Mucosa of descending colon (tissue), 3 donors: ENCODE data around the gene PPP1R1B. TPM values are rescaled to one million over a fixed set of nuclear protein-coding genes. Genes with fewer than 3 reads are reported as not detected.
A peak's percentile ranks its signal among the peaks of the same experiment; 100 is the strongest.

Experiments used
- ATAC-seq: fragments of 200-7000 bp; cut with Tn5 transposase; one replicate; pipeline ENCODE4 v1.9.1; 2020; ENCODE audit warnings: mild to moderate bottlenecking, moderate library complexity
- DNase-seq, 3 donors: peaks; one replicate each; pipeline ENCODE4 v3.0.0-alpha.2; 2020
- H3K36me3 ChIP-seq: fragments of 200-600 bp; one replicate; pipeline ENCODE4 v1.8.0; 2021; ENCODE audit warnings: low read depth, mild to moderate bottlenecking
- H3K4me1 ChIP-seq: fragments of 200-600 bp; one replicate; pipeline ENCODE4 v1.8.0; 2021; ENCODE audit warnings: low read depth, mild to moderate bottlenecking
- H3K4me3 ChIP-seq: fragments of 200-600 bp; one replicate; pipeline ENCODE4 v1.8.0; 2021; ENCODE audit warnings: mild to moderate bottlenecking
- H3K9me3 ChIP-seq: fragments of 200-600 bp; one replicate; pipeline ENCODE4 v1.8.0; 2021; ENCODE audit warnings: mild to moderate bottlenecking
- intact Hi-C, 2 donors: fragments of 100-400 bp; cut with DNase I in 1 of 2; cut with micrococcal nuclease in 1 of 2; formaldehyde crosslinking; loops; one replicate each; pipeline versions ENCODE4 v1.11.0 to v1.11.1; 2022; cut with DNase I, micrococcal nuclease
- total RNA-seq, 3 donors: library from RNA; stranded (reverse); fragmentation: NEBNext Ultra II Directional in 2 of 3; extraction: Animal tissue kit (Norgen Biotek cat#: 25700) in 2 of 3; gene quantifications; one replicate each; pipeline versions ENCODE4 v1.2.1 to v1.2.4, GENCODE V29; 2021 to 2023
- TF ChIP-seq, protein P1 (sequence below): fragments of 200-600 bp; IDR thresholded peaks from one replicate; pipeline ENCODE4 v1.8.0; 2022; ENCODE audit warnings: antibody characterized with exemption, mild to moderate bottlenecking
- donor health status: DM: no; HTN: no; CAD: no; lungs with moderate emphysema.
- donor health status: DM: no; HTN: no; CAD: no.
- donor health status: DM: no; HTN: yes; CAD: no.

PPP1R1B gene
- total RNA-seq, 3 donors from 2014 or later: 108 to 362 (median 356) TPM

DNA sequence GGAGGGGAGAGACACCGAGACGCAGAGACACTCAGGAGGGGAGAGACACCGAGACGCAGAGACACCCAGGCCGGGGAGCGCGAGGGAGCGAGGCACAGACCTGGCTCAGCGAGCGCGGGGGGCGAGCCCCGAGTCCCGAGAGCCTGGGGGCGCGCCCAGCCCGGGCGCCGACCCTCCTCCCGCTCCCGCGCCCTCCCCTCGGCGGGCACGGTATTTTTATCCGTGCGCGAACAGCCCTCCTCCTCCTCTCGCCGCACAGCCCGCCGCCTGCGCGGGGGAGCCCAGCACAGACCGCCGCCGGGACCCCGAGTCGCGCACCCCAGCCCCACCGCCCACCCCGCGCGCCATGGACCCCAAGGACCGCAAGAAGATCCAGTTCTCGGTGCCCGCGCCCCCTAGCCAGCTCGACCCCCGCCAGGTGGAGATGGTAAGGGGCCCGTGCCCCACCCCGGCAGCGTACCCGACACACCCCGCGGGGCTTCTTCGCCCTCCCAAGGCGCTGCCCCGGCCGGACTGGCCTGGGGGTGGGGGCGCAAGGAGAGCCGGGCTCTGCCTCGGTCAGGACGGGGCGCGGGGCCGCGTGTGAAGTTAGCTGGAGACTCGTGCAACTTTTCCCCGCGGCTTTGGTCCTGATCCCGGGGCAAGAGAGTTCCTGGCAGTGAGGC, 427 bp downstream of the PPP1R1B start:
- no peaks in the 10 kb centered on the region for H3K9me3 ChIP-seq
- TF ChIP-seq, protein P1, sequence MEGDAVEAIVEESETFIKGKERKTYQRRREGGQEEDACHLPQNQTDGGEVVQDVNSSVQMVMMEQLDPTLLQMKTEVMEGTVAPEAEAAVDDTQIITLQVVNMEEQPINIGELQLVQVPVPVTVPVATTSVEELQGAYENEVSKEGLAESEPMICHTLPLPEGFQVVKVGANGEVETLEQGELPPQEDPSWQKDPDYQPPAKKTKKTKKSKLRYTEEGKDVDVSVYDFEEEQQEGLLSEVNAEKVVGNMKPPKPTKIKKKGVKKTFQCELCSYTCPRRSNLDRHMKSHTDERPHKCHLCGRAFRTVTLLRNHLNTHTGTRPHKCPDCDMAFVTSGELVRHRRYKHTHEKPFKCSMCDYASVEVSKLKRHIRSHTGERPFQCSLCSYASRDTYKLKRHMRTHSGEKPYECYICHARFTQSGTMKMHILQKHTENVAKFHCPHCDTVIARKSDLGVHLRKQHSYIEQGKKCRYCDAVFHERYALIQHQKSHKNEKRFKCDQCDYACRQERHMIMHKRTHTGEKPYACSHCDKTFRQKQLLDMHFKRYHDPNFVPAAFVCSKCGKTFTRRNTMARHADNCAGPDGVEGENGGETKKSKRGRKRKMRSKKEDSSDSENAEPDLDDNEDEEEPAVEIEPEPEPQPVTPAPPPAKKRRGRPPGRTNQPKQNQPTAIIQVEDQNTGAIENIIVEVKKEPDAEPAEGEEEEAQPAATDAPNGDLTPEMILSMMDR: no peak
- ATAC-seq: no peak
- no peaks in the 10 kb centered on the region for H3K36me3 ChIP-seq
- peak overlapping the region; percentile 47 for H3K4me3 ChIP-seq
- intact Hi-C loops: loop anchor here in 1 of 2 donors (10.0 kb wide), 1 partner anchor 128 kb away; no protein-coding TSS in a partner anchor
- peak in 1 of 3 donors; percentile 57 for DNase-seq
- peaks cover 30% of the 10 kb centered on the region for H3K4me1 ChIP-seq

DNA sequence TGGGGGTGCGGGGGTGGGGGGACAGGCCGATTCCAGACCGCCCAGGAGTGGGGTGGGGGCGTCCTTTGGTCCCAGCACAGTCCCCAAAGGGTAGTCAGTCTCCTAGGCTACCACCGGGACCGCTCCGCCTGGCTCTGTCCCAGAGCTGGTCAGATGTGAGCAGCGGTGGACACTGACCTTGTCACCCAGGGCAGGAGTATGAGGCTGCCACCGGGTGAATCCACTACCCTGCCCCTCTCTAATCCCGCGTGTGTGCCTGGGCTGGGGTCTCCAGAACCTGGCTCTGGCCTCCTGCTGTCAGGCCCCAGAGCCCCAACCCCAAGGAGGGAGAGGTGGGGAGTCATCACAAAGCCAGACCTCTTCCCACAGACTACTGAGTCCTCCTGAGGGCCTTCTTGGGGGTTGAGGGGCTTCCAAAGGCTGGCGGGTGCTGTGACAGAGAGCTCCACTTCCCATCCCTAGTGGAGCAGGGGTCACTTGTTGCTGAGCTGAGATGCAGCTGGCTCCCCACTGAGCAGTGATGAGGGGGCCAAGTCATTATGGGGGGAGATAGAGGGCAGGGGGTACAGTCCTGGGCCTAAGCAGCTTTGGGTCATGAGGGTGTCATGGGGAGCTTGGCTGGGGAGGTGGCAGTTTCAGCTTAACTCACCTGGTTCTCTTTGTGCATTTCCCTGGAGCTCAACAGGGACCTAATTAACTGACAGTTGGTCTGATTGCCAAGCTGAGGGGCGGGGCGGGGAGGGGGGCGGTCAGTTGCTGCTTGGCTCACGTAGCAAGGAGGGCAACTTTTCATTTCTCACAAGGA, 1.2 kb downstream of the PPP1R1B start:
- DNase-seq (peak in 2 of 3 donors; percentile 78 to 85), ATAC-seq (peak; percentile 10)
- H3K4me3 ChIP-seq: peak overlapping the region; percentile 47
- H3K36me3 ChIP-seq: no peaks in the 10 kb centered on the region
- TF ChIP-seq, protein P1: no peak
- no peaks in the 10 kb centered on the region for H3K9me3 ChIP-seq
- intact Hi-C loops: loop anchor here in 1 of 2 donors (10.0 kb wide), 1 partner anchor 127 kb away; no protein-coding TSS in a partner anchor
- peaks cover 28% of the 10 kb centered on the region for H3K4me1 ChIP-seq

DNA sequence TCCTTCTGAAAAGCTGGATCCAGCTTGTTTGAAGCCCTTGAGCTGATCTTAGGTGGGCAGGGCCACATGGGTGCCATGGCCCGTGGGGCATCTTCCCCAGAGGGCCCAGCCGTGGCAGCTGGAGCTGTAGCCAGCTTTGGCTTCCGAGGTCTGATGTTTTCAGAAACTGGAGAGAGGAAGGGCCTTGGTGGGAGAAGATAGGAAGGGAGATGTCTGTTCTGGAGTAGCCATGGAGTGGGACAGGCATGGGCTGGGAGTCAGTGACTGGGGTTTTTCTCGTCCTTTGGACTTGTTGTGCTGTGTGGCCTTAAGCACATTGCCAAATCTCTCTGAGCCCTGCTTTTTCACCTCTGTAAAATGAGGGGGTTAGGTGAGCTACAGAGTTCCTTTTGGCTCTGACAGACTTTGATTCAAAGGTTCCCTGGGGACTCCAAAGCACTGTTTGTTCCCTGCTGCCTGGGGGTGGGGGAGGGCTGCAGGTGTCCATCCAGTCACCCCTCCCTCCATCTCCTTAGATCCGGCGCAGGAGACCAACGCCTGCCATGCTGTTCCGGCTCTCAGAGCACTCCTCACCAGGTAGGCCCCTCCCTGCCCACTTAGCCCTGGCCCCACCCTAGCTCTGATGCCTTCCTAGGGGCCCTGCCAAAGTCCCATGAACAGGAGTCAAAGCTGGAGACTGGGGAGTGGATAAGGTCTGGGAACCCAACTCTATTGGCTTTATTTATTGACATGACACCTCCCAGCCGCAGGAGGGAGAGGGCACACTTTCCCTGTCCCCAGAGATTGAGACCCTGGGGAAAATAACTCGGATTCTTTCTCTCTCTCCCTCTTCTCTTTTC, 2.1 kb downstream of the PPP1R1B start:
- intact Hi-C loops: loop anchor here in 1 of 2 donors (10.0 kb wide), 1 partner anchor 126 kb away; no protein-coding TSS in a partner anchor
- TF ChIP-seq, protein P1: no peak
- Histone ChIP-seq H3K9me3 (no peaks in the 10 kb centered on the region), H3K4me1 (peaks cover 35% of the 10 kb centered on the region), H3K4me3 (no peak overlapping the region), H3K36me3 (no peaks in the 10 kb centered on the region)
- DNase-seq: peak; percentile 87 to 92 (median 88)
- ATAC-seq: peak; percentile 62

DNA sequence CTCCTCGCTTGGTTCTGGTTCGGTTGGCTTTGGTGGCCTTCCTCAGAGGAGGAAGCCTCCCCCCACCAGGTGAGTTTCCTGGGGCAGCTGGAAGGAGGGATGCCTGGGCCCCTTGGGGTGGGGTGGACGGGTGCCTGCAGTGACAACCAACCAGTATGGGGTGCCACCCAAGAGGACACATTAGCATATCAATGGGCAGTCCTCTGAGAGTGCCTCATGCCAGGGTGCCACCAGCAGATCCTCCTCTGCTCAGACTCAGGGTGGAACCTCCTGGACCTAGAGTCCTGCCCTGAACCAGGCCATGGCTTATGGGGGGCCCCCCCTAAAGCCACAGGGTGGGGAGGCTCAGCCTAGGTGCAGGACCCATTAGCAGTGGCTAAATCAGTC, 2.7 kb downstream of the PPP1R1B start:
- Histone ChIP-seq H3K4me3 (no peak overlapping the region), H3K4me1 (peaks cover 38% of the 10 kb centered on the region), H3K9me3 (no peaks in the 10 kb centered on the region), H3K36me3 (no peaks in the 10 kb centered on the region)
- ATAC-seq (peak; percentile 47), DNase-seq (peak; percentile 80 to 84 (median 80))
- TF ChIP-seq, protein P1: no peak
- intact Hi-C loops: loop anchor here in 1 of 2 donors (10.0 kb wide), 1 partner anchor 125 kb away; no protein-coding TSS in a partner anchor

DNA sequence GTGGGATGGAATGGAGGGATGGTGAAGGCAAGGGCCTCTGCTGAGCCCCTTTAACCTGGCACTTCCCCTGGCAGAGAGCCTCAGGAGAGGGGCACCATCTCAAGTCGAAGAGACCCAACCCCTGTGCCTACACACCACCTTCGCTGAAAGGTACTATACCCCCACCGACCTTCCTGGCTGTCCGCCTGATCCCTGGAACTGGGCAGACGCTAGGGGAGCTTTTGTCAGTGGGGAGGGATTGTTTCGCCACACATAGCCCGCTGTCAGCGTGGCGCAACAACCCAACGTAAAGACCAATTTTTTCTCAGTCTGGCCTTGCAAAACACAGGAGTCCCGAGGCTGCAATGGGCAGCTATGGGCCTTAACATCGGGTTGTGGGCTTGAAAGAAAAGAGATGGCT, 3.1 kb downstream of the PPP1R1B start:
- H3K36me3 ChIP-seq: no peaks in the 10 kb centered on the region
- ATAC-seq (no peak), DNase-seq (no peak)
- TF ChIP-seq, protein P1: no peak
- no peaks in the 10 kb centered on the region for H3K9me3 ChIP-seq
- intact Hi-C loops: loop anchor here in 1 of 2 donors (10.0 kb wide), 1 partner anchor 125 kb away; no protein-coding TSS in a partner anchor
- H3K4me1 ChIP-seq: peaks cover 38% of the 10 kb centered on the region
- no peak overlapping the region for H3K4me3 ChIP-seq
